ENCODE data around the gene SORBS1.

SORBS1 gene

GRCh38 chr10:95285556-95285955 lies 275.6 kb downstream of the SORBS1 start:
- DNase-seq: no peak

DNA sequence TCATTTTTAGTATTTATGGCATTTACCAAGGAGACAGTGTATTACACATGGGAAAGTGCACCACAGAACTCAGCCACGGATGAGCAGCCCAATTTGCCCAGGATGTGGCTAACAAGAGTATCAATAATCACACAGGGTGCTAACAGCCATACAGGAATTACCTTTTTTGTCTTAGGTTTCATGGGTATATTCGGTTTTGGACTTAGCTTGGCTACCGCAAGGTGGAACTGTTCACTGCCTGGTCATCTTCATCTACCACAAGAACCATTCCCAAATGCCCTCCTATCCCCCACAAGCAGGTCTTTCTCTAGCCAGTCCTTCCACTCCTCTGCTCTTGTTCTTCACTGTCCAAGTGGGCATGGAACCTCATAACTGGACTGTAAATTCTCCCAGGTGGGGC lies 276.4 kb downstream of the SORBS1 start:
- no peak for DNase-seq

DNA sequence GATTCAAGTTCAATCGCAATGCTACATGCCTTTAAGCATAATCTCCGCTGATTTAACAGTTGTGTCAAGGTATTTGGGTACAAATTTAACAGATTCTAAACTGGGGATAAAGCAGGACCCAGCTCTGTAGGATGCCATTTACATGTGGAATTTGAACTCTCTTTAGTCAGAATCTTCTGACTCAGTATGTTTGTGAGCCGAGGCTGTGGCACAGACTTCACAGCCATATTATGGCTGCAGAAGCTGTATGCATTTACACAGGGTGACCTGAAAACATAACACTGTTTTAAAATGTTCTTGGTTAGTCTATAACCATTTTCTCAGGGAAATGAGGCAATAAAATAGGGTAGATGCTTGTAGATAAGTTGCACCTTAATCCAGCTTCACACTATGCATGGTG lies 279.1 kb downstream of the SORBS1 start:
- no peak for DNase-seq

DNA sequence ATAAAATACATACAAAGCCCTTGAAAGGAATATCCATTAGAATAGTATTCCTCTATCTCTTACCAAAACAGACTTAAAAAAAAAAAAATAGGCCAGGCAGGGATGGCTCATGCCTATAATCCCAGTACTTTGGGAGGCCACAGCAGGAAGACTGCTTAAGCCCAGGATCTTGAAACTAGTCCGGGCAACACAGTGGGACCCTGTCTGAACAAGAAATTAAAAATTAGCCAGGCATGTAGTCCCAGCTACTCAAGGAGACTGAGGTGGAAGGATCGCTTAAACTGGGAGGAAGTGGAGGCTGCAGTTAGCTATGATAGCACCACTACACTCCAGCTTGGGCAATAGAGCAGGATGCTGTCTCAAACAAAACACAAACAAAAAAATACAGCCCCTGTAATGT lies 280.0 kb downstream of the SORBS1 start:
- DNase-seq: no peak

- DNase-seq: no peak
Observed at GRCh38 chr10:95280637-95281036, 280.5 kb downstream of the SORBS1 start.

GRCh38 chr10:95279042-95279820 lies 281.9 kb downstream of the SORBS1 start:
- no peak for DNase-seq

- DNase-seq: no peak
Observed at GRCh38 chr10:95278061-95278988, 282.8 kb downstream of the SORBS1 start.

GRCh38 chr10:95277614-95278013 lies 283.6 kb downstream of the SORBS1 start:
- no peak for DNase-seq

DNA sequence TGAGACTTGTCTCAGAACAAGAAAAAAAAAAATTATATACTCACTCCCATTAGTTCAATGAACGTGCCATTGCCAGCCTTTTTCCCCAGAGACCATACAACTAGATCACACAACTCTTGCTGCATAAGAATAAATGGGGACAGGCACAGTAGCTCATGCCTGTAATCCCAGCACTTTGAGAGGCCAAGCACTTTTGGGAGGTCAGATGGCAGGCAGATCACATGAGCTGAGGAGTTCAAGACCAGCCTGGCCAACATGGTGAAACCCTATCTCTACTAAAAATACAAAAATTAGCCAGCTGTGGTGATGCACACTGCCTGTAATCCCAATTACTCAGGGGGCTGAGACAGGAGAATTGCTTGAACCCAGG lies 284.0 kb downstream of the SORBS1 start:
- no peak for DNase-seq

DNA sequence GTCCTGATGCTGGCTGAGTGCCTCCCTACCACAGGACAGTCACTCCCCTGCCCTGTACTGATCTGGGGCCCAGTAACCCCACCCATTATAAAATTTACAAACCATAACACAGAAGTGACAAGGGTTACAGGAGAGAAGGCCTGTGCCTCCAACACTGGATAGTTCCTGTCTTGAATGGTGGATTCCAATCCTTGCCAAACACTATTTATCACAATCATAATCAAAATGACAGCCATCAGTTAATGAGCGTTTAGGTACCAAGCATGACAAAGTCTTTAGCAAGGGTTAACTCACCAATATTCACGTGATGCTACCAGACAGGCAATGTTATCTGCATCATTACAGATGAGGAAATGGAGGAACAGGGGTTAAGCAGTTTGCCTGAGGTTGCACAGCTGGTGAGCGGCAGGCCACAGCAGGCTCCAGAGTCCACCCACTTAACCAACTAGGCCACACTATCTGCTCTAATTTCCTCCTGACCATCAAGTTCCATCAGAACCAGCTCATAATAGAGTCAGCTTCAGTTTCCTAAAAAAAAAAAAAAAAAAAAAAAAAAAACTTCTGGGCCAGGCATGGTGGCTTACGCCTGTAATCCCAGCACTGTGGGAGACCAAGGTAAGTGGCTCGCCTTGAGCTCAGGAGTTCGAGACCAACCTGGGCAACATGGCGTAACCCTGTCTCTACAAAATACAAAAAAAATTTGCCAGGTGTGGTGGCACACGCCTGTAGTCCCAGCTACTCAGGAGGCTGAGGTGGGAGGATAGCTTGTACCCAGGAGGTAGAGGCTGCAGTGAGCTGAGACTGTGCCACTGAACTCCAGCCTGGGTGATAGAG lies 284.6 kb downstream of the SORBS1 start:
- no peak for DNase-seq

- DNase-seq: no peak
Observed at GRCh38 chr10:95275726-95276366, 285.3 kb downstream of the SORBS1 start.

DNA sequence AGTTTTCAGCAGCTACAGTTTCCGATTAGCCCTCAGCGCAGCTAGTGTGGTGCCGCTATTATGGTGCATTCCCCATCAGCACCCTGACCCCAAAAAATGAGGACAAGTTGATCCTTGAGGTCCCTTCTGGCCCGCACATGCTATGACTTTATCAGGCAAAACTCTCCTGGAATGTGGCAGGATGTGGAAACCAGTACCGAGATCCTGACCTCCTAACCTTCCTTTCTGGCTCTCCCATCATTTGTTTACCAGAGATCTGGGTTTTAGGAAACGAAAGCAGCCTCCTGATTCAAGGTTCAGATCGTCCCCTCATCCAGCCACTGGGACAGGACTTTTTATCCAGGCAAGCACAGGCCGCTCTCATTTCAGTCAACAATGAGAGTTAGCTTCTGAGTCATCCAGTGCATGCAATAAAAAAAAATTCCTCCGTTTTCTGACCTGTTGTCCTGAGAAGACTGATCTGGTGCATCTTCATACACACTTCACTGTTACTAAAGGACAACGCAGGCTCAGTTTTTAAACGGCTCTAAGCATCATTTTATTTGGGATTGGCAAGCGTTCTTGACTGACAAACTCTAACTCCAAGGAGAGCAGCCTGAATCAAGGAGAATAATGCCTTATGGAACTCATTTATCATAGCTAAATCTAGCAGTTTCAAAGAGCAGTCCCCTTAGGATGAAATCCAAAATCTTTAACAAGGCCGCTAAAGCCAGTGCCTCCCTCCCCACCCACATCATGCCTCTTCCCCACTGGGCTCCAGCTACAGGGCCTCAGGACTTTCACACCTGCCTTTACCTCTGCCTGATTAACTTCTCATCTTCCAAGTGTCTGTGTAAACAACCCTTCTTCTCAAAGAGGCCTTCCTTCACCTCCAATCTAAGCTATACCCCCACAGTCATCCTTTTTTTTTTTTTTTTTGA lies 287.5 kb downstream of the SORBS1 start:
- no peak for DNase-seq

GRCh38 chr10:95268438-95268837 lies 292.7 kb downstream of the SORBS1 start:
- DNase-seq: no peak

DNA sequence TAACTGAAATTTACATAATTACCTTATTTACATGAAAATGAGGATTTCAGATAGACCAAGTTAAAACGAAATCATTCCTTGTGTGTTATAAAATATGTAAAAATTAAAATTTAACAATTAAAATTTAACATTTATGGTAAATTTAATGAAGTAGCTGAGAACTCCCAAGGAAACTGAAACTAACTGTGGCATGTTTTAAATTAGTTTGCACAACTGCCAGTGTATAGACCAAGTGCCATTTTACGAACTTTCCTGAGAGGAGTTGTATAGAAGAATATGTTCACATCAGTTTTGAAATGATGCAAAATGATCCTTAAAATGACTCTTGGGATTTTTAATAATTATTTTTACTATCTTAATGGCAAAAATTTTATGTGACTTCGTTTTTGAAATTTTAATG lies 293.9 kb downstream of the SORBS1 start:
- no peak for DNase-seq

DNA sequence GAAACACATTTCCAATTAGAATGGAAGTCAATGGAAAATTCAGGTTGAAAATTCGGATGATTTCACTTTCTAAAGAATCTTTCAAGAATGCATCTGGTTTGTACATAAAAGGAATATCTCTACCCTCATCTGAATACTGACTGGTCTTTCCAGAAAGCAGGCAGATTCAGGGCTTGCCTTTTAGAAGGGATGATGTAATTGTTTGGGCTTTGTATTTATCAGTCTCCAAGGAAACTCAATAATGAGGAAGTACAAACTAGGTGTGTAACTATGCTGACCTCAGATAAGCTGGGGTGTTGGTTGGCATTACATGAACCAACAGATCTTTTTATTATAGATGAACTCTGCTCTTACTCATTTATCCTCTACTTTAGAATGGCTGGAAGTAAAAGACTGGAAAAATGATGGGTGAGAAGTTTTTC lies 294.5 kb downstream of the SORBS1 start:
- no peak for DNase-seq

- DNase-seq: no peak
Observed at GRCh38 chr10:95265572-95265971, 295.6 kb downstream of the SORBS1 start.

GRCh38 chr10:95264227-95265051 lies 296.7 kb downstream of the SORBS1 start:
- no peak for DNase-seq

DNA sequence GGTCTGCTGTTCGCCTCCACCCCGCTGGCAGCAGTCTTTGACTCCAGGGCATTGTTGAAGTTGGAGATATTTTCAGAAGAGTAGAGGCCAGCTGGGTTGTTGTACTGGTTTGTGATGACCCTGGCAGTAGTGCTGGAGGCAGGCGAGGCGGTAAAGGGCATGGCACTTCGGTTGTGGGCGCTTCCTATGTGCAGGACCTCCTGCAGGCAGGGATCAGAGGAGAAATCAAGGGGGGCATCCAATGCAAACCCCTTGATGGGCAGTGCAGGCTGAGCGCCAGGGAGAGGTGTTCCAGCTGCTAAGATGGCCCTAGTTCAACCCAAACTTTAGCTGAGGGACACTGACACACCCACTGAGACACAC lies 297.3 kb downstream of the SORBS1 start:
- no peak for DNase-seq

DNA sequence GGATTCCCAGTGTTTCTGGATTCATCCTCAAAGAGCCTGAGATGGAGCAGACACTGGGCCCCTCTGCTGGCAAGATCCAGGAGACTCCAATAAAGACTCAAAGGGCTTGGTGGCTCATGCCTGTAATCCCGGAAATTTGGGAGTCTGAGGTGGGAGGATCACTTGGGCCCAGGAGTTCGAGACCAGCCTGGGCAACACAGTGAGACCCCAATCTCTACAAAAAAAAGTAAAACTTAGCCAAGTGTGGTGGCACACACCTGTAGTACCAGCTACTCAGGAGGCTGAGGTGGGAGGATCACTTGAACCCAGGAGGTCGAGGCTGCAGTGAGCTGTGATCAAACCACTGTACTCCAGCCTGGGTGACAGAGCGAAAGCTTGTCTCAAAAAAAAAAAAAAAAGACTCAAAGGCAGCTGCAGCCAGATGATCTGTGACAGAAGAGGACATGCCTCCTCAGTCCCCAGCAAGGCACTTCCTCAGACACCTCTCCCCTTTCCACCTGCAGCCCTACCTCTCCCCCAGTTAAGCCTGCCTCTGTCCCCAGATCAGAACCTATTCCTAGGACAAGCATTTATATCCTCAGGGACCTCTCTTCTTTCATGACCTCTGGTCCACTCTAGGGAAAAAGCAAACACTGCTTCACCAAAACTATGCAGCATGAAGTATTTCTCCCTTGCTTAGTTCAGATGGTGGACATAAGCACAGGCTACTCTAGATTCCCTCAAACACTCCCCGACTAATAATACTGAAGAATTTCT lies 298.2 kb downstream of the SORBS1 start:
- no peak for DNase-seq

DNA sequence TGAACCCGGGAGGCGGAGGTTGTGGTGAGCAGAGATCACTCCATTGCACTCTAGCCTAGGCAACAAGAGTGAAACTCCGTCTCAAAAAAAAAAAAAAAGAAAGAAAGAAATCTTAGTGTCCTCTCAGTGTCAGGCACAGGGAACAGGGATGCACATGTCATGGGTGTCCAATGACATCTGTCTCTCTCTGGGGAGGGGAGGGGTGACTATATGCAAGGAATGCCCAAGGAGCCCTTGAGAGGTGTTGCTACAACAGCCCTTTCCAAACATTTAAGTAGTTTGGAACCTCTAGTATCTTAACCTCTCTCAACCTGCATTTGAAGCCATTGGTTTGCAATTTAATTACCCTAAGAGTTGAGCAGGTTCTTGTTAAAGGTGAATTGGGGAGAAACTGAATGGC lies 299.2 kb downstream of the SORBS1 start:
- no peak for DNase-seq

All from T-helper 1 cell (primary cell).